ENCODE data around the gene WDR41.

WDR41 gene

DNA sequence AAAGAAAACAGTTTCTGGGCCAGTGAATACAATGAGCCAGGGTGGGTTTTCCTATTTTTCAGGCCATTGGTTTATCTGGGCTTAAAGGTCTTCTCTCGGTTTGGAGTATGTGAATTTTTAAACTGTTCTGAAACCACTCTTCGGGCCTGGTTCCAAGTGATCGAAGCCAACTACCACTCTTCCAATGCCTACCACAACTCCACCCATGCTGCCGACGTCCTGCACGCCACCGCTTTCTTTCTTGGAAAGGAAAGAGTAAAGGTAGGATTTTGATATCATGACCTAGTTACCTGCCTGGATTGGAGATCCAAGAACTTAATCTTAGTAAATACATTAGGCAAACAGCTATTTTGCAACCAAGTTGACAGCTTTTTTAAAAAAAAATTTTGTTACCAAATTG, 79.1 kb downstream of the WDR41 start:
- TF ChIP-seq, protein P1, sequence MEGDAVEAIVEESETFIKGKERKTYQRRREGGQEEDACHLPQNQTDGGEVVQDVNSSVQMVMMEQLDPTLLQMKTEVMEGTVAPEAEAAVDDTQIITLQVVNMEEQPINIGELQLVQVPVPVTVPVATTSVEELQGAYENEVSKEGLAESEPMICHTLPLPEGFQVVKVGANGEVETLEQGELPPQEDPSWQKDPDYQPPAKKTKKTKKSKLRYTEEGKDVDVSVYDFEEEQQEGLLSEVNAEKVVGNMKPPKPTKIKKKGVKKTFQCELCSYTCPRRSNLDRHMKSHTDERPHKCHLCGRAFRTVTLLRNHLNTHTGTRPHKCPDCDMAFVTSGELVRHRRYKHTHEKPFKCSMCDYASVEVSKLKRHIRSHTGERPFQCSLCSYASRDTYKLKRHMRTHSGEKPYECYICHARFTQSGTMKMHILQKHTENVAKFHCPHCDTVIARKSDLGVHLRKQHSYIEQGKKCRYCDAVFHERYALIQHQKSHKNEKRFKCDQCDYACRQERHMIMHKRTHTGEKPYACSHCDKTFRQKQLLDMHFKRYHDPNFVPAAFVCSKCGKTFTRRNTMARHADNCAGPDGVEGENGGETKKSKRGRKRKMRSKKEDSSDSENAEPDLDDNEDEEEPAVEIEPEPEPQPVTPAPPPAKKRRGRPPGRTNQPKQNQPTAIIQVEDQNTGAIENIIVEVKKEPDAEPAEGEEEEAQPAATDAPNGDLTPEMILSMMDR (IDR thresholded peaks at IDR 0.05; ENCODE audit: insufficient read depth, low read length, poor library complexity, severe bottlenecking) = no peak
- no peaks in the 10 kb centered on the region for H3K27me3 ChIP-seq (replicated peaks; ENCODE audit: control insufficient read depth, insufficient read depth, low read length)
- no peaks in the 10 kb centered on the region for H3K36me3 ChIP-seq (ENCODE audit: control insufficient read depth, insufficient read depth, low read length)
- H3K4me3 ChIP-seq (replicated peaks; ENCODE audit: low read depth, low read length) = no peak overlapping the region
- no peak for DNase-seq (ENCODE audit: extremely low read depth, insufficient read length)

DNA sequence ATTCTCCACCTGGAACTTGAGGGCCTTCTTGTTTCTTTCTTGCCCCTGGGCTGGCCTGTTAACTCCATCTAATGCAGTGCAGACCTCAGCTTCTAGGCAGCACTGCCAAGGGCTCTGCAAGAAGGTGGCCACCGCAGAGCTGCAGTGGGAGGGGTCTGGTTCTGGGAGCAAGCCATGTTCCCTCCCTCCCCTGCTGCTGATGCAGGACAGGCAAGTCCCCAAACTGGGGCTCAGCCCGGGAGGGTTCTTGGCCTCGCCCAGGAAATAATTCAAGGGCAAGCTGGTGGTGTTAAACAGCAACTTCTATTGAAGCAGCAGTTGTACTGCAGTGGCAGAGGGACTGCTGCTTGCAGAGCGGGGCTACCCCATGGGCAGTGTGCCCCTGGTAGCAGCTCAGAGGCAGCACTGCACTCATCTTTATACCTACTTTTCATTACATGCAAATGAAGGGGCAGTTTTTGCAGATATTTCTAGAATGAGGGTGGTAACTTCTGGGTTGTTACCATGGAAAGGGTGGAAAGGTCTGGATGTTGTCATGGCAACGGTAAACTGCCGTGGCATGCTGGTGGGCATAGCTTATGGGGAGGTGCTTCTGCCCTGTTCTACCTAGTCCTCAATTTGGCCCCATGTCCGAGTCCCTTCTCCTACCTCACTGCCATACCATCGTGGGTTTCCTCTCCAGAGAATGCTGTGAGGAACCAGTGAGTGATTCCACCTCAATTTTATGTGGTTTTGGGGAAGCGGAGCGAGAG, 82.1 kb downstream of the WDR41 start:
- TF ChIP-seq, protein P1 (IDR thresholded peaks at IDR 0.05; ENCODE audit: insufficient read depth, low read length, poor library complexity, severe bottlenecking) = no peak
- Histone ChIP-seq H3K36me3 (ENCODE audit: control insufficient read depth, insufficient read depth, low read length) (no peaks in the 10 kb centered on the region), H3K4me3 (replicated peaks; ENCODE audit: low read depth, low read length) (no peak overlapping the region), H3K27me3 (replicated peaks; ENCODE audit: control insufficient read depth, insufficient read depth, low read length) (no peaks in the 10 kb centered on the region)
- DNase-seq (ENCODE audit: extremely low read depth, insufficient read length) = no peak

DNA sequence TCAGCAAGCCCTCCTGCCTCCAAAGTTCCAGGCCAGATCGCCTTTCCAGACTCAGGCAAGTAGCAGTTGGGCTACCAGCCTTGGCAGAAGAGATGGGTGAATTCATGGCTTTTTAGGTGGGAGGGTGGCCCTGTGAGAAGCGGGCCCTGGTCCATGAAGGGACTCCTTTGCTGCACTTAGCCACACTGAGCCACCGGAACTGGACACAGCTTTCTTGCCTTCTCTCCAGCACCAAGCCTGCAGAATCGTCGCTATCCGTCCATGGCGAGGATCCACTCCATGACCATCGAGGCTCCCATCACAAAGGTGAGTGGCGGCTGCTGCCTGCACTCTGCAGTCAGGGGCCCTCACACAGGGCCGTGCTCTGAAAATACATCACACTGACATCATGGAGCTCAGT, 85.0 kb downstream of the WDR41 start:
- DNase-seq (ENCODE audit: extremely low read depth, insufficient read length) = no peak
- H3K4me3 ChIP-seq (replicated peaks; ENCODE audit: low read depth, low read length) = no peak overlapping the region
- TF ChIP-seq, protein P1 (IDR thresholded peaks at IDR 0.05; ENCODE audit: insufficient read depth, low read length, poor library complexity, severe bottlenecking) = no peak
- no peaks in the 10 kb centered on the region for H3K27me3 ChIP-seq (replicated peaks; ENCODE audit: control insufficient read depth, insufficient read depth, low read length)
- H3K36me3 ChIP-seq (ENCODE audit: control insufficient read depth, insufficient read depth, low read length) = no peaks in the 10 kb centered on the region

DNA sequence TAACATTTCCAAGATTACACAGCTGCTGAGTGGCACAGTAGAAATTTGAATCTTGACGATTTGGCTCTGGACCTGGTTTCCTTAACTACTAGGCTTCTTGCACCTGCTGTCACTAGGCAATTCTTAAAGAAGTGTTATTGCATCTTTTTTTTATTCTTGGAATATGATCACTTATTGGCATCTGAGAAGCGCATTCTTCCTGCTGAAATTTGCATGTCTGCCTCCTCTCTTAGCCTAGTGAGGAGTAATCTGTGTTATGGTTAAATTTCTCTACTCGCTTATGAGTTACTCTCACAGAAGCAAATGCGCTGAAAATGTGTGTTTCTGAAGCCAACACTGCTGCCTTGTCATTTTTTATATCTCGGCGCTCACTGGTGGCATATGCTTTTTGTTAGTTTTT, 89.3 kb downstream of the WDR41 start:
- no peak for DNase-seq (ENCODE audit: extremely low read depth, insufficient read length)
- no peaks in the 10 kb centered on the region for H3K27me3 ChIP-seq (replicated peaks; ENCODE audit: control insufficient read depth, insufficient read depth, low read length)
- TF ChIP-seq, protein P1 (IDR thresholded peaks at IDR 0.05; ENCODE audit: insufficient read depth, low read length, poor library complexity, severe bottlenecking) = no peak
- H3K4me3 ChIP-seq (replicated peaks; ENCODE audit: low read depth, low read length) = no peak overlapping the region
- no peaks in the 10 kb centered on the region for H3K36me3 ChIP-seq (ENCODE audit: control insufficient read depth, insufficient read depth, low read length)

DNA sequence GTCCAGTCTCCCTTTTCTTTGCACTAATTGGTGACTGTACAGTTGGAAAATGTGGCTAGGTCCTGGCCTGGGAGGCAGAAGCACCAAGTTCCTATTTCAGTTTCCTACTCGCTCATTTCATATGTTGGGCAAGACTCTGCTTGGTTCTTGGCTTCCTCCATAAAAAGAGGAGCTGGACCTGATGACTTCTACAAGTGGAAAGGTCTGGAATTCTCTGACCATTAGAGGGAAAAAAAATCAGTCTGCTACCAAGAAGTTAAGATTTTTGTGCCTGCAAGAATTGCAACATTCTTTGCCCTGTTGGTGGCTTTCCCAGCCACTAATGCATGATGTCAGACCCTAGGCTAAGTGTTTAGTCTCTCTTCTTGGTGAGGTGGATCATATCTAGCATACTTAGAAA, 91.5 kb downstream of the WDR41 start:
- no peaks in the 10 kb centered on the region for H3K27me3 ChIP-seq (replicated peaks; ENCODE audit: control insufficient read depth, insufficient read depth, low read length)
- no peaks in the 10 kb centered on the region for H3K36me3 ChIP-seq (ENCODE audit: control insufficient read depth, insufficient read depth, low read length)
- no peak overlapping the region for H3K4me3 ChIP-seq (replicated peaks; ENCODE audit: low read depth, low read length)
- TF ChIP-seq, protein P1 (IDR thresholded peaks at IDR 0.05; ENCODE audit: insufficient read depth, low read length, poor library complexity, severe bottlenecking) = no peak
- DNase-seq (ENCODE audit: extremely low read depth, insufficient read length) = no peak

DNA sequence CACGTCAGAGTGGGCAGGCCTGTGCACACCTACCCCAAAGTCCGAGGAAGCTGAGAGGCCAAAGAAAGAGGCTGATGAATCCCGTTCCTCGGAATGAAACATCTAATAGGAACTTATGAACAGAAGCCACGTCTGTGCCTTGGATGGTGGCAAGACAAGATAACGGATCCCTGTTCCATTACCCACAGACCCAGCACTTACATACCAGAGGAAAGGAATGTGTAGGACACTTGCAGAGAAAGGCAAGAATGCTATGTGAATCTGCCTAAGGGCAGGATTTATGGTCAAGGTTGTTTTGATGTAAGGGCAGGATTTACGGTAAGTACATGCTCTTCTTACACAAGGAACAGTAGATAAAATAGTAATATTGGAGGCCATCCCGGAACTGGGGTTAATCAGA, 93.2 kb downstream of the WDR41 start:
- Histone ChIP-seq H3K27me3 (replicated peaks; ENCODE audit: control insufficient read depth, insufficient read depth, low read length) (no peaks in the 10 kb centered on the region), H3K4me3 (replicated peaks; ENCODE audit: low read depth, low read length) (no peak overlapping the region), H3K36me3 (ENCODE audit: control insufficient read depth, insufficient read depth, low read length) (no peaks in the 10 kb centered on the region)
- TF ChIP-seq, protein P1 (IDR thresholded peaks at IDR 0.05; ENCODE audit: insufficient read depth, low read length, poor library complexity, severe bottlenecking) = no peak
- no peak for DNase-seq (ENCODE audit: extremely low read depth, insufficient read length)

Measured in GM06990 (cell line).